HCT116 (cell line): ENCODE data around the gene ERMN. TPM values are rescaled to one million over a fixed set of nuclear protein-coding genes. Genes with fewer than 3 reads are reported as not detected.

Experiments used
- ATAC-seq: fragments of 200-7000 bp; cut with Tn5 transposase; 2 replicates; pipeline ENCODE4 v1.9.1; 2020; ENCODE audit warnings: mild to moderate bottlenecking, moderate library complexity
- BruUV-seq: library from RNA; stranded (reverse); fragments of 400-500 nt; replicated peaks from 2 replicates; lab custom pipeline; 2021; lab: Mats Ljungman, UMichigan
- CTCF ChIA-PET: fragments of 300-600 bp; sonication (Branson Sonifier 250); formaldehyde crosslinking; loops from one replicate; lab custom pipeline; 2021; ENCODE audit warnings: antibody characterized with exemption; lab: Charles Lee
- POLR2A ChIA-PET: fragments of 300-600, 350-600 bp; sonication (Branson Sonifier 250); formaldehyde crosslinking; loops from one replicate; lab custom pipeline; 2021; ENCODE audit warnings: antibody characterized with exemption; lab: Charles Lee
- RAD21 ChIA-PET, 2 experiments: fragments of 300-600 bp; sonication (Branson Sonifier 250); formaldehyde crosslinking; loops; one replicate each; lab custom pipeline; 2023; ENCODE audit warnings: low total read pairs in 2 of 2; ENCODE audit not compliant: uncharacterized antibody in 2 of 2, unreplicated experiment in 2 of 2, low non-redundant PET in 1 of 2; lab: Charles Lee
- DNase-seq: peaks from one replicate; pipeline ENCODE4 v3.0.0-alpha.2; 2010; ENCODE audit warnings: low read depth, low spot score
- H2AFZ ChIP-seq: fragments of 200-600 bp; shearing (Covaris generic), sonication (generic); 2 replicates; pipeline ENCODE4 v1.6.1; 2017; ENCODE audit warnings: low read depth, mixed run types, mixed read lengths, antibody characterized with exemption, low read length; ENCODE audit not compliant: poor library complexity, severe bottlenecking
- H3K27ac ChIP-seq: 2 replicates; pipeline ENCODE4 v1.5.1; 2012; ENCODE audit warnings: low read depth, low read length
- H3K27me3 ChIP-seq: fragments of 200-600 bp; sonication (generic); 2 replicates; pipeline ENCODE4 v1.6.1; 2016; ENCODE audit warnings: mixed run types, low read length, mixed read lengths; ENCODE audit not compliant: insufficient read depth
- H3K36me3 ChIP-seq, 2 experiments: fragments of 200-500 bp in 1 of 2; fragments of 200-600 bp in 1 of 2; sonication (Bioruptor generic) in 1 of 2; sonication (generic) in 1 of 2; 2 replicates each; pipeline versions ENCODE4 v1.5.1 to v1.6.1; 2014 to 2016; ENCODE audit warnings: low read length in 2 of 2, inconsistent platforms in 1 of 2, mixed read lengths in 1 of 2, mixed run types in 1 of 2; ENCODE audit not compliant: insufficient read depth in 2 of 2, control insufficient read depth in 1 of 2
- H3K4me1 ChIP-seq, 2 experiments: fragments of 200-600 bp in 1 of 2; sonication (generic) in 1 of 2; 2 replicates each; pipeline versions ENCODE4 v1.5.1 to v1.6.1; 2012 to 2017; ENCODE audit warnings: low read length in 2 of 2, inconsistent platforms in 1 of 2, mild to moderate bottlenecking in 1 of 2, mixed read lengths in 1 of 2, mixed run types in 1 of 2, moderate library complexity in 1 of 2; ENCODE audit not compliant: insufficient read depth in 2 of 2, control insufficient read depth in 1 of 2
- H3K4me2 ChIP-seq: fragments of 200-600 bp; sonication (generic); 2 replicates; pipeline ENCODE4 v1.6.1; 2017; ENCODE audit warnings: mixed run types, low read length, mixed read lengths
- H3K4me3 ChIP-seq, 2 experiments: fragments of 200-600 bp in 1 of 2; sonication (generic) in 1 of 2; replicated peaks in 1 of 2; 2 replicates each; pipeline ENCODE4 v1.5.1; 2011 to 2016; ENCODE audit warnings: low read length in 2 of 2, control low read depth in 1 of 2, low read depth in 1 of 2, mild to moderate bottlenecking in 1 of 2, mixed read lengths in 1 of 2, mixed run types in 1 of 2
- H3K79me2 ChIP-seq: fragments of 200-600 bp; sonication (generic); 2 replicates; pipeline ENCODE4 v1.6.1; 2017; ENCODE audit warnings: mild to moderate bottlenecking, mixed run types, low read length, moderate library complexity, mixed read lengths; ENCODE audit not compliant: insufficient read depth
- H3K9ac ChIP-seq: fragments of 200-600 bp; sonication (generic); 2 replicates; pipeline ENCODE4 v1.6.1; 2016; ENCODE audit warnings: low read length, mixed read lengths
- H3K9me2 ChIP-seq: fragments of 200-600 bp; sonication (generic), shearing (Covaris generic); 2 replicates; pipeline ENCODE4 v1.6.1; 2017; ENCODE audit warnings: mixed run types, mild to moderate bottlenecking, moderate library complexity; ENCODE audit not compliant: insufficient read depth
- H3K9me3 ChIP-seq, 2 experiments: fragments of 200-500 bp in 1 of 2; fragments of 200-600 bp in 1 of 2; sonication (Bioruptor generic) in 1 of 2; sonication (generic) in 1 of 2; 2 replicates each; pipeline ENCODE4 v1.6.1; 2014 to 2017; ENCODE audit warnings: low read length in 2 of 2, mixed read lengths in 2 of 2, inconsistent platforms in 1 of 2, low read depth in 1 of 2, mild to moderate bottlenecking in 1 of 2, mixed run types in 1 of 2, moderate library complexity in 1 of 2; ENCODE audit not compliant: control insufficient read depth in 1 of 2, insufficient read depth in 1 of 2
- H4K20me1 ChIP-seq: fragments of 200-600 bp; sonication (generic), shearing (Covaris generic); 2 replicates; pipeline ENCODE4 v1.6.1; 2017; ENCODE audit warnings: mixed run types, mild to moderate bottlenecking, moderate library complexity; ENCODE audit not compliant: insufficient read depth
- CEBPB ChIP-seq: IDR thresholded peaks from 2 replicates; pipeline ENCODE4 v1.6.1; 2012; ENCODE audit warnings: low read depth
- CTCF ChIP-seq, 3 experiments: fragments of 200-600 bp in 1 of 3; sonication (generic) in 1 of 3; IDR thresholded peaks in 2 of 3; conservative IDR thresholded peaks in 1 of 3; 2 replicates each; pipeline ENCODE4 v1.5.1; 2012 to 2017; ENCODE audit warnings: low read depth in 2 of 3, low read length in 2 of 3, antibody characterized with exemption in 1 of 3, borderline replicate concordance in 1 of 3, control low read depth in 1 of 3, mild to moderate bottlenecking in 1 of 3, mixed read lengths in 1 of 3, mixed run types in 1 of 3, moderate library complexity in 1 of 3; ENCODE audit not compliant: insufficient read depth in 1 of 3
- EZH2 ChIP-seq: fragments of 200-600 bp; sonication (generic); IDR thresholded peaks from 2 replicates; pipeline ENCODE4 v1.6.1; 2017; ENCODE audit warnings: antibody characterized with exemption, mixed run types
- EZH2phosphoT487 ChIP-seq: fragments of 200-600 bp; IDR thresholded peaks from 2 replicates; pipeline ENCODE4 v1.6.1; 2018; ENCODE audit warnings: antibody characterized with exemption, borderline replicate concordance
- FOSL1 ChIP-seq: IDR thresholded peaks from 2 replicates; pipeline ENCODE4 v1.6.1; 2012; ENCODE audit warnings: low read depth
- JUND ChIP-seq: IDR thresholded peaks from 2 replicates; pipeline ENCODE4 v1.6.1; 2012
- MAX ChIP-seq: IDR thresholded peaks from 2 replicates; pipeline ENCODE4 v1.6.1; 2012
- POLR2A ChIP-seq: IDR thresholded peaks from 2 replicates; pipeline ENCODE4 v1.7.0; 2011; ENCODE audit warnings: borderline replicate concordance; ENCODE audit not compliant: insufficient read depth, insufficient read length; ENCODE audit errors: extremely low read depth
- RAD21 ChIP-seq: IDR thresholded peaks from 2 replicates; pipeline ENCODE4 v1.6.1; 2012; ENCODE audit warnings: low read depth, mild to moderate bottlenecking
- REST ChIP-seq: IDR thresholded peaks from 2 replicates; pipeline ENCODE4 v1.6.1; 2012; ENCODE audit warnings: low read depth
- SIN3A ChIP-seq: IDR thresholded peaks from 2 replicates; pipeline ENCODE4 v1.6.1; 2012; ENCODE audit warnings: low read depth
- SP1 ChIP-seq: IDR thresholded peaks from 2 replicates; pipeline ENCODE4 v1.6.1; 2012; ENCODE audit warnings: low read depth
- TCF7L2 ChIP-seq: IDR thresholded peaks from 2 replicates; pipeline ENCODE4 v1.7.0; 2011; ENCODE audit warnings: borderline replicate concordance, inconsistent platforms; ENCODE audit not compliant: insufficient read depth, insufficient read length; ENCODE audit errors: extremely low read depth
- intact Hi-C: fragments of 100-400 bp; cut with micrococcal nuclease; formaldehyde crosslinking; loops from 2 replicates; pipeline ENCODE4 v1.10.0; 2022
- total RNA-seq: library from RNA; stranded (reverse); gene quantifications from one replicate; pipeline ENCODE4 v1.2.1, GENCODE V29; 2021; ENCODE audit not compliant: unreplicated experiment

Gene ERMN
- total RNA-seq, 1 experiment from 2014 or later: not detected

- Histone ChIP-seq H3K9me2 (no peaks in the 10 kb centered on the region), H2AFZ (no peak overlapping the region), H3K9me3 (no peaks in the 10 kb centered on the region), H3K4me1 (no peaks in the 10 kb centered on the region), H4K20me1 (no peaks in the 10 kb centered on the region), H3K27me3 (no peaks in the 10 kb centered on the region), H3K4me3 (no peak overlapping the region), H3K4me2 (no peak overlapping the region), H3K9ac (no peak overlapping the region), H3K36me3 (no peaks in the 10 kb centered on the region; a peak in 1 of 4 replicates), H3K79me2 (peaks cover 4% of the 10 kb centered on the region; the same call in 1 of the 2 replicates), H3K27ac (no peak overlapping the region)
- ChIA-PET RAD21 (no interaction called here), CTCF (interaction anchor here (1.9 kb wide), 1 partner anchor 19 kb away, joined by 5 read pairs; no protein-coding TSS in a partner anchor), POLR2A (no interaction called here)
- no peak for DNase-seq
- BruUV-seq: no TSS peak
- ATAC-seq: no peak
- TF ChIP-seq CTCF (IDR thresholded peaks at IDR 0.05 in 2 of 3, conservative IDR thresholded peaks at IDR 0.05 in 1 of 3; ENCODE audit: borderline replicate concordance in 1 of 3, insufficient read depth in 1 of 3, low read depth in 2 of 3, low read length in 2 of 3): no peak
- no peak for TF ChIP-seq JUND
- no peak for TF ChIP-seq EZH2
- no peak for TF ChIP-seq RAD21
- TF ChIP-seq MAX: no peak
- no peak for TF ChIP-seq SP1
- no peak for TF ChIP-seq CEBPB
- TF ChIP-seq FOSL1: no peak
- no peak for TF ChIP-seq SIN3A
- intact Hi-C loops: no loop called here
Observed at GRCh38 chr2:157283468-157283867, 42.2 kb downstream of the ERMN start.

- ChIA-PET CTCF (no interaction called here), RAD21 (no interaction called here), POLR2A (no interaction called here)
- BruUV-seq: no TSS peak
- no peaks in the 10 kb centered on the region for H3K9me2 ChIP-seq
- intact Hi-C loops: no loop called here
- H3K27ac ChIP-seq: no peak overlapping the region
- no peaks in the 10 kb centered on the region for H3K27me3 ChIP-seq
- no peaks in the 10 kb centered on the region for H4K20me1 ChIP-seq
- no peaks in the 10 kb centered on the region for H3K4me1 ChIP-seq
- H3K4me2 ChIP-seq: no peak overlapping the region
- no peaks in the 10 kb centered on the region for H3K9me3 ChIP-seq
- no peak for ATAC-seq
- no peak overlapping the region for H3K9ac ChIP-seq
- no peaks in the 10 kb centered on the region; a peak in 1 of 4 replicates for H3K36me3 ChIP-seq
- no peak for DNase-seq
- H2AFZ ChIP-seq: no peak overlapping the region
- H3K79me2 ChIP-seq: peaks cover 4% of the 10 kb centered on the region; the same call in 1 of the 2 replicates
- no peak overlapping the region for H3K4me3 ChIP-seq
- TF ChIP-seq SP1 (no peak), EZH2phosphoT487 (no peak), FOSL1 (no peak), POLR2A (no peak), JUND (no peak), REST (no peak), CEBPB (no peak), TCF7L2 (no peak), EZH2 (no peak), SIN3A (no peak)
Observed at GRCh38 chr2:157281316-157281715, 44.3 kb downstream of the ERMN start.
